Gastroesophageal sphincter (tissue), 3 donors: ENCODE data around the gene LTF.

ENCODE experiments used
- EP300 ChIP-seq: sonication (generic); formaldehyde crosslinking; IDR thresholded peaks from one replicate; pipeline ENCODE4 v1.6.1; 2017; ENCODE audit warnings: antibody characterized with exemption, mild to moderate bottlenecking
- POLR2A ChIP-seq, 2 donors: fragments of 450-650 bp; IDR thresholded peaks; one replicate each; pipeline ENCODE4 v1.6.1; 2017; ENCODE audit warnings: antibody characterized with exemption in 2 of 2, mild to moderate bottlenecking in 2 of 2, moderate library complexity in 1 of 2
- POLR2AphosphoS5 ChIP-seq: sonication (generic); formaldehyde crosslinking; IDR thresholded peaks from one replicate; pipeline ENCODE4 v1.6.1; 2017; ENCODE audit warnings: antibody characterized with exemption
- TF ChIP-seq, protein P1 (sequence below), 4 experiments: fragments of 200-600 bp in 2 of 4; fragments of 450-650 bp in 2 of 4; sonication (generic) in 1 of 4; IDR thresholded peaks; one replicate each; pipeline ENCODE4 v1.5.1; 2017 to 2019; ENCODE audit warnings: antibody characterized with exemption in 4 of 4, mild to moderate bottlenecking in 2 of 4, moderate library complexity in 2 of 4

DNA sequence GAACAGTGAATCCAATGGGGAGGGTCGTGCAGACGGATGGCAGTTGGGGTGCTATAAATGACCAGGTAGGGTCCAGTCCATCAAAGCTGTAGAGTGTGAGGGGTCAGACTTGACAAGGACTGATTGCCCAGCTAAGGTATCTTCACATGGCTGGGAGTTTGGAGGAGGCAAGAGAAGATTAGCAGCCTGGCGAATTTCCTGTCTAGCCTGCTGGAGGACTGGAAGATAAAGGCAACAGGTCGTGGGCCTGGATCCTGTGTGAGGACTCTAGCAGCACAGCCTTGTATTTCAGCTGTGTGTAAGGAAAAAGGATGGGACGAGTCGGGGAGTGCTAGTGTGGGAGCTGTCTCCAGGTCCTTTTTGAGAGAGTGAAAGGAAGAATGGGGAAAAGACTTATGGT is 75.4 kb downstream of the LTF start:
- TF ChIP-seq POLR2AphosphoS5 (no peak), POLR2A (IDR thresholded peaks at IDR 0.05) (no peak), EP300 (no peak)
- TF ChIP-seq, protein P1, sequence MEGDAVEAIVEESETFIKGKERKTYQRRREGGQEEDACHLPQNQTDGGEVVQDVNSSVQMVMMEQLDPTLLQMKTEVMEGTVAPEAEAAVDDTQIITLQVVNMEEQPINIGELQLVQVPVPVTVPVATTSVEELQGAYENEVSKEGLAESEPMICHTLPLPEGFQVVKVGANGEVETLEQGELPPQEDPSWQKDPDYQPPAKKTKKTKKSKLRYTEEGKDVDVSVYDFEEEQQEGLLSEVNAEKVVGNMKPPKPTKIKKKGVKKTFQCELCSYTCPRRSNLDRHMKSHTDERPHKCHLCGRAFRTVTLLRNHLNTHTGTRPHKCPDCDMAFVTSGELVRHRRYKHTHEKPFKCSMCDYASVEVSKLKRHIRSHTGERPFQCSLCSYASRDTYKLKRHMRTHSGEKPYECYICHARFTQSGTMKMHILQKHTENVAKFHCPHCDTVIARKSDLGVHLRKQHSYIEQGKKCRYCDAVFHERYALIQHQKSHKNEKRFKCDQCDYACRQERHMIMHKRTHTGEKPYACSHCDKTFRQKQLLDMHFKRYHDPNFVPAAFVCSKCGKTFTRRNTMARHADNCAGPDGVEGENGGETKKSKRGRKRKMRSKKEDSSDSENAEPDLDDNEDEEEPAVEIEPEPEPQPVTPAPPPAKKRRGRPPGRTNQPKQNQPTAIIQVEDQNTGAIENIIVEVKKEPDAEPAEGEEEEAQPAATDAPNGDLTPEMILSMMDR (IDR thresholded peaks at IDR 0.05) = no peak
